Thyroid gland (tissue), 4 donors: ENCODE data around the gene KPRP. TPM values are rescaled to one million over a fixed set of nuclear protein-coding genes. Genes with fewer than 3 reads are reported as not detected.

Source experiments
- DNase-seq, 2 donors: peaks; one replicate each; pipeline ENCODE4 v3.0.0-alpha.2; 2019
- H3K27ac ChIP-seq, 3 donors: fragments of 200-600 bp; sonication (generic); 1 replicate in 2 of 3; 2 replicates in 1 of 3; pipeline ENCODE4 v1.5.1; 2016 to 2019; ENCODE audit warnings: mild to moderate bottlenecking in 1 of 3, moderate library complexity in 1 of 3
- H3K27me3 ChIP-seq: fragments of 200-600 bp; sonication (generic); one replicate; pipeline ENCODE4 v1.5.1; 2019
- H3K36me3 ChIP-seq, 2 donors: fragments of 200-600 bp; sonication (generic); one replicate each; pipeline ENCODE4 v1.5.1; 2016 to 2019
- H3K4me1 ChIP-seq, 2 donors: fragments of 200-600 bp; sonication (generic); one replicate each; pipeline ENCODE4 v1.5.1; 2017 to 2019
- H3K4me3 ChIP-seq, 3 donors: fragments of 200-600 bp; sonication (generic); replicated peaks in 1 of 3; 1 replicate in 2 of 3; 2 replicates in 1 of 3; pipeline ENCODE4 v1.5.1; 2016; ENCODE audit warnings: mild to moderate bottlenecking in 1 of 3
- H3K9me3 ChIP-seq: fragments of 200-600 bp; sonication (generic); one replicate; pipeline ENCODE4 v1.5.1; 2017
- POLR2A ChIP-seq, 2 donors: fragments of 450-650 bp; IDR thresholded peaks; one replicate each; pipeline ENCODE4 v1.6.1; 2017; ENCODE audit warnings: antibody characterized with exemption in 2 of 2, mild to moderate bottlenecking in 2 of 2, moderate library complexity in 1 of 2
- WGBS, 2 donors: methylation state at CpG; one replicate each; pipeline ENCODE4 v1.1.5; 2017; 5-methylcytosine and 5-hydroxymethylcytosine counted together
- intact Hi-C: fragments of 100-400 bp; cut with DNase I; formaldehyde crosslinking; loops from one replicate; pipeline ENCODE4 v1.15.1; 2023
- total RNA-seq, 4 donors: library from RNA; depleted of rRNA; stranded (reverse); fragments of >200 nt; gene quantifications; one replicate each; pipeline ENCODE4 v1.2.3, GENCODE V29; 2016
- TF ChIP-seq, protein P1 (sequence below), 6 experiments: fragments of 200-600 bp in 3 of 6; fragments of 450-650 bp in 3 of 6; sonication (generic) in 3 of 6; IDR thresholded peaks; one replicate each; pipeline ENCODE4 v1.5.1; 2016 to 2019; ENCODE audit warnings: antibody characterized with exemption in 6 of 6, mild to moderate bottlenecking in 2 of 6, inconsistent platforms in 1 of 6, moderate library complexity in 1 of 6

KPRP gene
- total RNA-seq, 4 donors from 2014 or later = not detected

DNA sequence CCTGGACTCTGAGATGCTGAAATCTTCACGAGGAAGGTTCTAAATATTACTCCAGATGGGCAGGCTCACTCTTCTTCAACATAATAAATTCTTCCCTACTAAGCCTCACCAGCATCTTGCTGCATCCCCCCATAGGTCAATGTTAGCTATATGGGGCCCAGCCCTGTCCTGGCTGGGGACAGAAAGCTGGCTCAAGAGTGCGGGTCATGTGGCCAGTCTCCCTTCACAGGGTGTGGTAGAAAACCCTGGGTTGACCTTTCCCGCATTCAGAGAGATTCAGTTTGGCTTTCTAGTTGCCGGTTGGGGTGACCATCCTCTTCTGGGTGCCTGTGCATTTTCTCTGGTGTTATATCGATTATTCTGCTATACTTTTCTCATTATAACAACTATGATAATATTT lies 19.8 kb upstream of the KPRP start:
- H3K36me3 ChIP-seq = no peaks in the 10 kb centered on the region
- no peak overlapping the region for H3K27ac ChIP-seq
- intact Hi-C loops = no loop called here
- no peaks in the 10 kb centered on the region for H3K9me3 ChIP-seq
- 84 to 89% methylated on average over 5 of the region's 5 CpGs for WGBS, 2 donors
- H3K4me3 ChIP-seq = no peak overlapping the region
- TF ChIP-seq POLR2A (IDR thresholded peaks at IDR 0.05) = no peak
- TF ChIP-seq, protein P1, sequence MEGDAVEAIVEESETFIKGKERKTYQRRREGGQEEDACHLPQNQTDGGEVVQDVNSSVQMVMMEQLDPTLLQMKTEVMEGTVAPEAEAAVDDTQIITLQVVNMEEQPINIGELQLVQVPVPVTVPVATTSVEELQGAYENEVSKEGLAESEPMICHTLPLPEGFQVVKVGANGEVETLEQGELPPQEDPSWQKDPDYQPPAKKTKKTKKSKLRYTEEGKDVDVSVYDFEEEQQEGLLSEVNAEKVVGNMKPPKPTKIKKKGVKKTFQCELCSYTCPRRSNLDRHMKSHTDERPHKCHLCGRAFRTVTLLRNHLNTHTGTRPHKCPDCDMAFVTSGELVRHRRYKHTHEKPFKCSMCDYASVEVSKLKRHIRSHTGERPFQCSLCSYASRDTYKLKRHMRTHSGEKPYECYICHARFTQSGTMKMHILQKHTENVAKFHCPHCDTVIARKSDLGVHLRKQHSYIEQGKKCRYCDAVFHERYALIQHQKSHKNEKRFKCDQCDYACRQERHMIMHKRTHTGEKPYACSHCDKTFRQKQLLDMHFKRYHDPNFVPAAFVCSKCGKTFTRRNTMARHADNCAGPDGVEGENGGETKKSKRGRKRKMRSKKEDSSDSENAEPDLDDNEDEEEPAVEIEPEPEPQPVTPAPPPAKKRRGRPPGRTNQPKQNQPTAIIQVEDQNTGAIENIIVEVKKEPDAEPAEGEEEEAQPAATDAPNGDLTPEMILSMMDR (IDR thresholded peaks at IDR 0.05) = no peak
- DNase-seq = no peak
- H3K4me1 ChIP-seq = no peaks in the 10 kb centered on the region
- no peaks in the 10 kb centered on the region for H3K27me3 ChIP-seq

DNA sequence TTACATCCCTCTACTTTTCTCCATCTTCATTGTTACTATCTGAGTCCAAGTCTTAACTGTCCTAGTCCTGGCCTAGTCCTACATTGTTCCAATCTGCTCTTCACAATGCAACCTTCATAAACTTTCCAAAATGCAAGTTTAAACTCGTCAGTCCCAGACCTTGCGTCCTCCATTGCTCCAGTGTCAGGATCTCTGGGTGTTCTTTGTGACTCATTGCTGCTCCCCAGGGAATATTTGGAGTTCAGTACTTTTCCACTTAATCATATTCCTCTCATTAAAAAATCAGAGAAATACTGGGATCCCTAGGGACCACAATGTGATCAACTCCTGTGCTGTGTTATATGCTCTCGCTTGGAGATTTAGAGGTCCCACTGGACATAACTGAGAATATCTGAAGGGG lies 18.0 kb upstream of the KPRP start:
- DNase-seq = no peak
- Histone ChIP-seq H3K36me3 (no peaks in the 10 kb centered on the region), H3K27ac (no peak overlapping the region), H3K9me3 (no peaks in the 10 kb centered on the region), H3K4me3 (no peak overlapping the region), H3K4me1 (no peaks in the 10 kb centered on the region), H3K27me3 (no peaks in the 10 kb centered on the region)
- whole genome bisulfite sequencing, 2 donors = 84 to 88% methylated on average over 3 of the region's 3 CpGs
- no peak for TF ChIP-seq POLR2A (IDR thresholded peaks at IDR 0.05)
- TF ChIP-seq, protein P1 (IDR thresholded peaks at IDR 0.05) = no peak
- intact Hi-C loops = no loop called here

DNA sequence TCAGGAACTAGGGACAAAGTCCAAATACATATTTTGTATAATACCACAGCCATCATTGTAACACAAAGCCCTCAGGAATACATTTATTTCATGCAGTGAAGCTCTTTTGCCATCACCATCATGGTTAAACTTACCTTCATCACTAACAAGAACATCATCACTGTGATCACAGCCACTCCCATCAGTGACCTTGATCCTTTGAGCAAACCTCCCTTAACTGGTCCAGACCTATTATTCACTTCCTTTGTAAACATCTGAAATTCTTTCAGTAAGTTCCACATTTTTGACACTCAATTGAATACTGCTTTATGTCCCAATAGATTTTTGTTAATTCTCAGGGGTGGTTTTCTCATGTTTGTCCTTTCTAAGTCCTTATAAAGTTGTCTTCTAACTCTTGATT lies 16.2 kb upstream of the KPRP start:
- Histone ChIP-seq H3K4me3 (no peak overlapping the region), H3K9me3 (no peaks in the 10 kb centered on the region), H3K4me1 (no peaks in the 10 kb centered on the region), H3K36me3 (no peaks in the 10 kb centered on the region), H3K27me3 (no peaks in the 10 kb centered on the region), H3K27ac (no peak overlapping the region)
- DNase-seq = no peak
- TF ChIP-seq, protein P1 (IDR thresholded peaks at IDR 0.05) = no peak
- TF ChIP-seq POLR2A (IDR thresholded peaks at IDR 0.05) = no peak
- intact Hi-C loops = no loop called here

DNA sequence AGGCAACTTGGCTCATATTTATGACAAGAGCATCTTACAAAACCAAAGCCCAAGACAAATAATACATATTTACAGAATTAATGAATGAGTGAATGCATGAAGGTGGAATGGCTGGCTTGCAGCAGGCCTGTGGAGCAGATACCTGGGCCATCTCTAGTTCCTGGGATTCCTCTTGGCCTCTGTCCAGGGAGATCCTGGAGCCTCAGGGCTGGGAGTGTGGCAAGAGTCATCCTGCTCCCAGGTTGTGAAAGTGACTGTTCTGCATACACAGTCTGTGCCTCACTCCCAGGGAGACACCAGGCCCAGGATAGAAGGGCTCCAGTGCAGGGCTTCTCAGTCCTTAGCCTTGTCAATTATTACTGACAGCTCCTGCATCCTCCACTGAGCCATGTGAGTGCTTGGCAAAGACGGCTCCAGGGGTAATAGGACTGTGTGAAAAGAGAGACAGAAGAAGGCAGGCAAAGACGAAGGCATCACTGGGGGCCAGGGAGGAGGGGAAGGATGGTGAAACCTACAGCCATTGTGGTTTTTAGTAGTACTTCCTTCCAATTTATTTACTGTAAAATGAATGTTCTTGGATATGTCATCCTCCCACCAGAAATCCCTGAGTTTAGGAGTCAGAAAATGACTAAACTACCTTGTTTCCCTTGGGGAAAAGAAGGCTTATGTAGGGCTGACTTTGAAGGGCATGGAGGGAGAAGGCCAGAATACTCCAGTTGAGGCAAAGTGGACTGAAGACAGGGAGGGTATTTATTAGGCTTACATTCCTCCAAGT lies 14.3 kb upstream of the KPRP start:
- Histone ChIP-seq H3K4me3 (no peak overlapping the region), H3K27me3 (no peaks in the 10 kb centered on the region), H3K27ac (no peak overlapping the region), H3K4me1 (no peaks in the 10 kb centered on the region), H3K9me3 (no peaks in the 10 kb centered on the region), H3K36me3 (no peaks in the 10 kb centered on the region)
- 63 to 64% methylated on average over 2 of the region's 2 CpGs for WGBS, 2 donors
- intact Hi-C loops = no loop called here
- TF ChIP-seq, protein P1 (IDR thresholded peaks at IDR 0.05) = no peak
- TF ChIP-seq POLR2A (IDR thresholded peaks at IDR 0.05) = no peak
- no peak for DNase-seq

DNA sequence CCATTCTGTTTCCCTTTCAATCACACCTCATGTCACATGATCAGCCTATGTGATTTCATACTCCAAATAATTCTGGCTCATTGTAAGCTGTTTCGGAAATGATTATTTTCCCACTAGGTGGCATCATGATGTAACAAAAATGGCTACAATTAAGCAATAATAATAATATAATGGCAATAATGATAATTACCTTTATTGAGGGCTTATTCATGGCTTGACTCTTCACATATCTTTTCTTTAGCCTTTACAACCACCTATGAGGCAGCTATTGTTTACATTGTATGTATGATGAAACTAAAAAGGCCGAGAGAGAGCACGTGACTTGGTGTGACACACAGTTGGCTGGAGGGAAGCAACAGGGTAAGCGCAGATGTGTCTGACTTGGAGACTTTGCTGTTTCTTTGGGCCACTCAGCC lies 12.5 kb upstream of the KPRP start:
- Histone ChIP-seq H3K4me1 (no peaks in the 10 kb centered on the region), H3K9me3 (no peaks in the 10 kb centered on the region), H3K36me3 (no peaks in the 10 kb centered on the region), H3K27me3 (no peaks in the 10 kb centered on the region), H3K4me3 (no peak overlapping the region), H3K27ac (no peak overlapping the region)
- WGBS, 2 donors = 79 to 81% methylated on average over 4 of the region's 4 CpGs
- intact Hi-C loops = no loop called here
- DNase-seq = no peak
- no peak for TF ChIP-seq POLR2A (IDR thresholded peaks at IDR 0.05)
- TF ChIP-seq, protein P1 (IDR thresholded peaks at IDR 0.05) = no peak
